Endothelial cell of umbilical vein (primary cell): ENCODE results near the gene OLA1. TPM values are rescaled to one million over a fixed set of nuclear protein-coding genes. Genes with fewer than 3 reads are reported as not detected.

Experiments used
- BruUV-seq: library from RNA; stranded (reverse); fragments of 400-500 nt; replicated peaks from 2 replicates; lab custom pipeline; 2021; lab: Mats Ljungman, UMichigan
- CTCF ChIA-PET: fragments of 300-600, 350-600 bp; sonication (Branson Sonifier 250); formaldehyde crosslinking; loops from one replicate; lab custom pipeline; 2021; ENCODE audit warnings: antibody characterized with exemption, inconsistent platforms; lab: Charles Lee
- POLR2A ChIA-PET: fragments of 300-600, 350-600 bp; sonication (Branson Sonifier 250); formaldehyde crosslinking; loops from one replicate; lab custom pipeline; 2021; ENCODE audit warnings: antibody characterized with exemption, inconsistent platforms; lab: Charles Lee
- DNase-seq: peaks from one replicate; pipeline ENCODE4 v3.0.0-alpha.2; 2011; ENCODE audit warnings: low read depth, low spot score
- FAIRE-seq: peaks from 2 replicates; lab custom pipeline; 2011; peaks lifted over from hg19 to GRCh38; lab: Jason Lieb, UNC
- H2AFZ ChIP-seq: 2 replicates; pipeline ENCODE4 v1.6.0; 2012; ENCODE audit warnings: low read depth, low read length, control low read depth, inconsistent platforms
- H3K27ac ChIP-seq: 2 replicates; pipeline ENCODE4 v1.5.1; 2011; ENCODE audit warnings: low read depth, mild to moderate bottlenecking, control low read depth, low read length, moderate library complexity; ENCODE audit not compliant: insufficient read depth
- H3K27me3 ChIP-seq, 2 experiments: 2 replicates each; pipeline versions ENCODE4 v1.6.0 to v1.6.1; 2011; ENCODE audit warnings: low read length in 2 of 2, mixed read lengths in 1 of 2; ENCODE audit not compliant: control insufficient read depth in 2 of 2, insufficient read depth in 2 of 2
- H3K36me3 ChIP-seq, 2 experiments: 2 replicates in 1 of 2; 3 replicates in 1 of 2; pipeline ENCODE4 v1.5.1; 2011; ENCODE audit warnings: low read length in 2 of 2, mild to moderate bottlenecking in 1 of 2, moderate library complexity in 1 of 2; ENCODE audit not compliant: control insufficient read depth in 2 of 2, insufficient read depth in 2 of 2; ENCODE audit errors: extremely low read depth in 1 of 2
- H3K4me1 ChIP-seq: 3 replicates; pipeline ENCODE4 v1.5.1; 2011; ENCODE audit warnings: mild to moderate bottlenecking, low read length; ENCODE audit not compliant: control insufficient read depth, insufficient read depth; ENCODE audit errors: extremely low read depth
- H3K4me2 ChIP-seq: 2 replicates; pipeline ENCODE4 v1.6.1; 2011; ENCODE audit warnings: low read length, control low read depth, mixed read lengths; ENCODE audit not compliant: insufficient read depth
- H3K4me3 ChIP-seq, 3 experiments: fragments of 200-600 bp in 1 of 3; sonication (generic), shearing (Covaris generic) in 1 of 3; replicated peaks in 1 of 3; 2 replicates each; pipeline ENCODE4 v1.5.1; 2011 to 2016; ENCODE audit warnings: control low read depth in 3 of 3, low read length in 3 of 3, mild to moderate bottlenecking in 2 of 3, inconsistent platforms in 1 of 3, low read depth in 1 of 3, moderate library complexity in 1 of 3; ENCODE audit not compliant: insufficient read depth in 1 of 3
- H3K79me2 ChIP-seq: 2 replicates; pipeline ENCODE4 v1.6.0; 2012; ENCODE audit warnings: low read length, inconsistent platforms; ENCODE audit not compliant: control insufficient read depth, insufficient read depth
- H3K9ac ChIP-seq: replicated peaks from 2 replicates; pipeline ENCODE3; 2011; ENCODE audit warnings: low read length, control low read depth; ENCODE audit not compliant: insufficient read depth; ENCODE audit errors: extremely low read depth
- H3K9me1 ChIP-seq: replicated peaks from 3 replicates; pipeline ENCODE4 v1.6.0; 2011; ENCODE audit warnings: mild to moderate bottlenecking, low read length; ENCODE audit not compliant: control insufficient read depth, insufficient read depth; ENCODE audit errors: extremely low read depth
- H3K9me3 ChIP-seq: replicated peaks from 2 replicates; pipeline ENCODE4 v1.5.1; 2012; ENCODE audit warnings: low read length, inconsistent platforms; ENCODE audit not compliant: control insufficient read depth, insufficient read depth
- H4K20me1 ChIP-seq: replicated peaks from 2 replicates; pipeline ENCODE3; 2011; ENCODE audit warnings: mild to moderate bottlenecking, low read length; ENCODE audit not compliant: control insufficient read depth, insufficient read depth; ENCODE audit errors: extremely low read depth
- CTCF ChIP-seq, 2 donors: IDR thresholded peaks; 1 replicate in 1 of 2; 2 replicates in 1 of 2; pipeline ENCODE4 v1.5.1; 2011; ENCODE audit warnings: low read length in 2 of 2, mild to moderate bottlenecking in 2 of 2, moderate library complexity in 2 of 2, control low read depth in 1 of 2, inconsistent platforms in 1 of 2, low read depth in 1 of 2; ENCODE audit not compliant: insufficient read depth in 1 of 2; ENCODE audit errors: extremely low read depth in 1 of 2
- EZH2 ChIP-seq: IDR thresholded peaks from 2 replicates; pipeline ENCODE4 v1.6.1; 2012; ENCODE audit warnings: borderline replicate concordance, low read depth, mild to moderate bottlenecking, moderate library complexity, low read length, inconsistent platforms; ENCODE audit not compliant: severe bottlenecking
- FOS ChIP-seq: IDR thresholded peaks from 2 replicates; pipeline ENCODE4 v1.6.1; 2011; ENCODE audit warnings: mild to moderate bottlenecking, low read length, moderate library complexity, borderline replicate concordance; ENCODE audit not compliant: insufficient read depth
- GATA2 ChIP-seq: IDR thresholded peaks from 2 replicates; pipeline ENCODE4 v1.7.0; 2011; ENCODE audit warnings: low read depth, mild to moderate bottlenecking, moderate library complexity, mixed read lengths, low read length; ENCODE audit not compliant: insufficient read length, insufficient read depth
- JUN ChIP-seq: IDR thresholded peaks from 2 replicates; pipeline ENCODE4 v1.6.1; 2011; ENCODE audit warnings: borderline replicate concordance, low read depth; ENCODE audit not compliant: insufficient read length, insufficient read depth
- MAX ChIP-seq: IDR thresholded peaks from 2 replicates; pipeline ENCODE4 v1.6.1; 2011; ENCODE audit not compliant: insufficient read depth, insufficient read length
- MYC ChIP-seq: IDR thresholded peaks from one replicate; pipeline ENCODE4 v1.6.1; 2011; ENCODE audit warnings: mild to moderate bottlenecking, low read depth, low read length
- POLR2A ChIP-seq: IDR thresholded peaks from 2 replicates; pipeline ENCODE4 v1.6.1; 2012; ENCODE audit warnings: low read depth, mild to moderate bottlenecking, control low read depth, low read length
- POLR2AphosphoS5 ChIP-seq: IDR thresholded peaks from 2 replicates; pipeline ENCODE4 v1.6.1; 2012; ENCODE audit warnings: low read depth, mild to moderate bottlenecking, control low read depth, low read length, moderate library complexity; ENCODE audit not compliant: insufficient read depth
- dilution Hi-C: fragments of 300-500 bp; cut with MboI; formaldehyde crosslinking; loops from one replicate; pipeline ENCODE4 v1.15.0; 2019; ENCODE audit warnings: low sequenced_read_pairs; ENCODE audit not compliant: extremely low pct_ligation_motif_present
- intact Hi-C: fragments of 100-400 bp; cut with micrococcal nuclease; formaldehyde crosslinking; loops from one replicate; pipeline ENCODE4 v1.10.0; 2022
- polyA plus RNA-seq, 4 experiments: library from polyadenylated mRNA; depleted of rRNA in 3 of 4; stranded (reverse) in 3 of 4; unstranded in 1 of 4; fragments of >200 nt; gene quantifications; 2 replicates each; pipeline versions ENCODE4 v1.2.1 to v1.2.3, GENCODE V29; 2011 to 2012; ENCODE audit warnings: missing spikeins in 1 of 4
- total RNA-seq: library from RNA; stranded (reverse); gene quantifications from 2 replicates; pipeline ENCODE4 v1.2.3, GENCODE V29; 2021

Gene OLA1
- total and polyA plus RNA-seq, 2 donors (not counting 3 experiments of a cell fraction or from before 2014, with no cell fraction given), result 30.6 to 93.9 TPM

GRCh38 chr2:174193737-174194136 lies 54.6 kb downstream of the OLA1 start:
- H2AFZ ChIP-seq, result no peak overlapping the region
- H3K9ac ChIP-seq, result no peak overlapping the region
- DNase-seq (no peak), FAIRE-seq (no peak)
- H3K9me3 ChIP-seq, result no peaks in the 10 kb centered on the region
- H3K4me3 ChIP-seq, result no peak overlapping the region
- TF ChIP-seq FOS (no peak), JUN (no peak), POLR2AphosphoS5 (no peak), GATA2 (no peak), MYC (no peak), EZH2 (no peak), MAX (no peak)
- dilution Hi-C loops, result no loop called here
- no peak overlapping the region for H3K27ac ChIP-seq
- no peaks in the 10 kb centered on the region for H3K27me3 ChIP-seq
- no peaks in the 10 kb centered on the region for H3K36me3 ChIP-seq
- H3K4me1 ChIP-seq, result no peaks in the 10 kb centered on the region
- intact Hi-C loops, result no loop called here
- peaks cover 3% of the 10 kb centered on the region for H4K20me1 ChIP-seq
- H3K79me2 ChIP-seq, result peaks cover 30% of the 10 kb centered on the region
- H3K4me2 ChIP-seq, result no peak overlapping the region
- ChIA-PET CTCF (interaction anchor here (1.0 to 1.5 kb wide), 3 partner anchors 14 to 56 kb away, joined by 3 to 4 read pairs (median 3); no protein-coding TSS in a partner anchor), POLR2A (no interaction called here)
- no peaks in the 10 kb centered on the region for H3K9me1 ChIP-seq
- BruUV-seq, result no TSS peak

GRCh38 chr2:174192664-174193063 lies 55.7 kb downstream of the OLA1 start:
- Histone ChIP-seq H3K36me3 (no peaks in the 10 kb centered on the region), H3K4me2 (no peak overlapping the region), H3K9me3 (no peaks in the 10 kb centered on the region), H3K9ac (no peak overlapping the region), H3K4me3 (no peak overlapping the region), H3K27ac (no peak overlapping the region), H3K9me1 (no peaks in the 10 kb centered on the region), H2AFZ (no peak overlapping the region), H3K27me3 (no peaks in the 10 kb centered on the region), H3K79me2 (peaks cover 30% of the 10 kb centered on the region), H4K20me1 (peaks cover 3% of the 10 kb centered on the region), H3K4me1 (no peaks in the 10 kb centered on the region)
- no peak for FAIRE-seq
- DNase-seq, result no peak
- intact Hi-C loops (no loop called here), dilution Hi-C loops (no loop called here)
- CTCF ChIA-PET, result interaction anchor here (1.4 to 1.5 kb wide), 2 partner anchors 13 to 26 kb away, joined by 3 to 4 read pairs; no protein-coding TSS in a partner anchor
- TF ChIP-seq POLR2A (no peak), GATA2 (no peak), FOS (no peak), EZH2 (no peak), JUN (no peak), MAX (no peak), POLR2AphosphoS5 (no peak), MYC (no peak), CTCF (IDR thresholded peaks at IDR 0.05; ENCODE audit: extremely low read depth in 1 of 2, insufficient read depth in 1 of 2, low read depth in 1 of 2, low read length in 2 of 2) (no peak)
- POLR2A ChIA-PET, result no interaction called here
- BruUV-seq, result no TSS peak
